C4-2B (cell line): ENCODE results near the gene SPECC1.

Source experiments
- H3K27ac ChIP-seq: fragments of 450-650 bp; 2 replicates; pipeline ENCODE4 v1.5.1; 2017
- CTCF ChIP-seq: fragments of 450-650 bp; conservative IDR thresholded peaks from 2 replicates; pipeline ENCODE4 v1.5.1; 2017; ENCODE audit warnings: mild to moderate bottlenecking
- ZFX ChIP-seq: fragments of 450-650 bp; IDR thresholded peaks from 2 replicates; pipeline ENCODE4 v1.6.1; 2017

Gene SPECC1

GRCh38 chr17:20241855-20242254 is 232.7 kb downstream of the SPECC1 start:
- TF ChIP-seq CTCF = no peak
- TF ChIP-seq ZFX = no peak
- H3K27ac ChIP-seq = no peak overlapping the region

GRCh38 chr17:20242271-20242670 is 233.1 kb downstream of the SPECC1 start:
- TF ChIP-seq ZFX (no peak), CTCF (no peak)
- H3K27ac ChIP-seq = no peak overlapping the region

- no peak overlapping the region for H3K27ac ChIP-seq
- TF ChIP-seq CTCF = no peak
- no peak for TF ChIP-seq ZFX
Measured at GRCh38 chr17:20243524-20243923, 234.4 kb downstream of the SPECC1 start.

GRCh38 chr17:20244671-20245070 is 235.5 kb downstream of the SPECC1 start:
- no peak overlapping the region for H3K27ac ChIP-seq
- TF ChIP-seq CTCF (no peak), ZFX (no peak)

GRCh38 chr17:20246692-20247091 is 237.5 kb downstream of the SPECC1 start:
- TF ChIP-seq ZFX (no peak), CTCF (no peak)
- H3K27ac ChIP-seq = no peak overlapping the region

GRCh38 chr17:20253323-20253722 is 244.2 kb downstream of the SPECC1 start:
- TF ChIP-seq CTCF (no peak), ZFX (no peak)
- no peak overlapping the region for H3K27ac ChIP-seq

GRCh38 chr17:20254541-20254940 is 245.4 kb downstream of the SPECC1 start:
- no peak for TF ChIP-seq CTCF
- TF ChIP-seq ZFX = no peak
- no peak overlapping the region for H3K27ac ChIP-seq
